ENCODE data around the gene TALDO1. TPM values are rescaled to one million over a fixed set of nuclear protein-coding genes. Genes with fewer than 3 reads are reported as not detected.

TALDO1 gene
- total and polyA plus RNA-seq, 4 donors: 72.5 to 181 (median 128) TPM

DNA sequence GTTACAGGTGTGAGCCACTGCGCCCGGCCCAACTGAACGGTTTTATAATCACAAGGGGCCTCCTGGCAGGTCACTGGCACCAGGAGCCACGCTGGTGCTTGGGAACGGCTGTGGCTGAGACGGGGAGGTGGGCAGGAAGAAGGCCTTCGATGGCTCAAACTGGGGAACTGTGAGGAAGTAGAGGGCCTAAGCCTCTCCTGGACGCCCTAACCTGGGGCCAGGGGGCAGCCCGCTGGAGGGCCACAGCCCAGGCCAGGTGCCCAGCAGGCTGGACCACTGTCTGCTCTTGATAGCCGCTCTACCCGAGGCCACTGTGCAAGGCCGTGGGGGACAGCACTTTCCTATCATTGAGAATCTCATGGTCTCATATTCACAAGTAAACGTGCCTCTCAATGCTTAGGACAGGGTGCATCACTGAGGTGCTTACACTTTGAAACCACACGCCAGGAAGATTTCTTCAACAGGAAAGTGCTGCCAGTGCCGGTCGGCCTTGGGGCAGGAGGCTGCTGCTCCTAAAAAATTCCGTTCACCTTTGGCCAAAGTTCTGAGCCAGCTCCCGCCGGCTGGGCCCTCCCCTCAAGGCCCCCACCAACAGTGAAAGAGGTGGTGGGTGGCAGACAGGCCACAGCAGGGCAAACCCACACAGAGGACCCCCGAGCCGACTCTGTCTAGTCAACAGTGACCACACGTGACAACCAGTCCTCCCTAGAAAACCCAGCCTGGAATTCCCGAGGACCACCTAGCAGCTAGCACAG, 22.8 kb downstream of the TALDO1 start:
- no peaks in the 10 kb centered on the region for H3K9me3 ChIP-seq (ENCODE audit: control insufficient read depth in 4 of 4, low read length in 3 of 4)
- WGBS: 91% methylated on average over 23 of the region's 23 CpGs
- DNase-seq (ENCODE audit: low spot score): no peak
- H3K4me1 ChIP-seq (ENCODE audit: control insufficient read depth in 4 of 4, insufficient read depth in 4 of 4, low read length in 3 of 4): no peaks in the 10 kb centered on the region
- H3K27ac ChIP-seq (ENCODE audit: low read depth in 1 of 2, low read length in 2 of 2): no peak overlapping the region
- no peak overlapping the region for H3K4me3 ChIP-seq (ENCODE audit: low read depth in 1 of 3, low read length in 3 of 3)
- H3K27me3 ChIP-seq (ENCODE audit: control insufficient read depth in 4 of 4, insufficient read depth in 4 of 4, low read length in 3 of 4): no peaks in the 10 kb centered on the region
- TF ChIP-seq YY1 (IDR thresholded peaks at IDR 0.05) (no peak), FOXA1 (IDR thresholded peaks at IDR 0.05) (no peak), EGR1 (IDR thresholded peaks at IDR 0.05; ENCODE audit: low read depth in 2 of 2) (no peak), JUND (IDR thresholded peaks at IDR 0.05) (no peak), GABPA (IDR thresholded peaks at IDR 0.05 in 1 of 2, conservative IDR thresholded peaks at IDR 0.05 in 1 of 2) (no peak), SP1 (IDR thresholded peaks at IDR 0.05) (no peak), HNF4G (IDR thresholded peaks at IDR 0.05) (no peak), TAF1 (conservative IDR thresholded peaks at IDR 0.05) (no peak), HNF4A (conservative IDR thresholded peaks at IDR 0.05) (no peak), RAD21 (IDR thresholded peaks at IDR 0.05) (no peak), RXRA (IDR thresholded peaks at IDR 0.05) (no peak), NR2F2 (IDR thresholded peaks at IDR 0.05) (no peak), FOXA2 (IDR thresholded peaks at IDR 0.05) (no peak)
- TF ChIP-seq, protein P1, sequence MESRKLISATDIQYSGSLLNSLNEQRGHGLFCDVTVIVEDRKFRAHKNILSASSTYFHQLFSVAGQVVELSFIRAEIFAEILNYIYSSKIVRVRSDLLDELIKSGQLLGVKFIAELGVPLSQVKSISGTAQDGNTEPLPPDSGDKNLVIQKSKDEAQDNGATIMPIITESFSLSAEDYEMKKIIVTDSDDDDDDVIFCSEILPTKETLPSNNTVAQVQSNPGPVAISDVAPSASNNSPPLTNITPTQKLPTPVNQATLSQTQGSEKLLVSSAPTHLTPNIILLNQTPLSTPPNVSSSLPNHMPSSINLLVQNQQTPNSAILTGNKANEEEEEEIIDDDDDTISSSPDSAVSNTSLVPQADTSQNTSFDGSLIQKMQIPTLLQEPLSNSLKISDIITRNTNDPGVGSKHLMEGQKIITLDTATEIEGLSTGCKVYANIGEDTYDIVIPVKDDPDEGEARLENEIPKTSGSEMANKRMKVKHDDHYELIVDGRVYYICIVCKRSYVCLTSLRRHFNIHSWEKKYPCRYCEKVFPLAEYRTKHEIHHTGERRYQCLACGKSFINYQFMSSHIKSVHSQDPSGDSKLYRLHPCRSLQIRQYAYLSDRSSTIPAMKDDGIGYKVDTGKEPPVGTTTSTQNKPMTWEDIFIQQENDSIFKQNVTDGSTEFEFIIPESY (IDR thresholded peaks at IDR 0.05): no peak
- TF ChIP-seq, protein P2, sequence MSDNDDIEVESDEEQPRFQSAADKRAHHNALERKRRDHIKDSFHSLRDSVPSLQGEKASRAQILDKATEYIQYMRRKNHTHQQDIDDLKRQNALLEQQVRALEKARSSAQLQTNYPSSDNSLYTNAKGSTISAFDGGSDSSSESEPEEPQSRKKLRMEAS (IDR thresholded peaks at IDR 0.05): no peak
- TF ChIP-seq, protein P3, sequence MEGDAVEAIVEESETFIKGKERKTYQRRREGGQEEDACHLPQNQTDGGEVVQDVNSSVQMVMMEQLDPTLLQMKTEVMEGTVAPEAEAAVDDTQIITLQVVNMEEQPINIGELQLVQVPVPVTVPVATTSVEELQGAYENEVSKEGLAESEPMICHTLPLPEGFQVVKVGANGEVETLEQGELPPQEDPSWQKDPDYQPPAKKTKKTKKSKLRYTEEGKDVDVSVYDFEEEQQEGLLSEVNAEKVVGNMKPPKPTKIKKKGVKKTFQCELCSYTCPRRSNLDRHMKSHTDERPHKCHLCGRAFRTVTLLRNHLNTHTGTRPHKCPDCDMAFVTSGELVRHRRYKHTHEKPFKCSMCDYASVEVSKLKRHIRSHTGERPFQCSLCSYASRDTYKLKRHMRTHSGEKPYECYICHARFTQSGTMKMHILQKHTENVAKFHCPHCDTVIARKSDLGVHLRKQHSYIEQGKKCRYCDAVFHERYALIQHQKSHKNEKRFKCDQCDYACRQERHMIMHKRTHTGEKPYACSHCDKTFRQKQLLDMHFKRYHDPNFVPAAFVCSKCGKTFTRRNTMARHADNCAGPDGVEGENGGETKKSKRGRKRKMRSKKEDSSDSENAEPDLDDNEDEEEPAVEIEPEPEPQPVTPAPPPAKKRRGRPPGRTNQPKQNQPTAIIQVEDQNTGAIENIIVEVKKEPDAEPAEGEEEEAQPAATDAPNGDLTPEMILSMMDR (IDR thresholded peaks at IDR 0.05; ENCODE audit: low read depth, low read length, missing input control): no peak
- TF ChIP-seq, protein P4, sequence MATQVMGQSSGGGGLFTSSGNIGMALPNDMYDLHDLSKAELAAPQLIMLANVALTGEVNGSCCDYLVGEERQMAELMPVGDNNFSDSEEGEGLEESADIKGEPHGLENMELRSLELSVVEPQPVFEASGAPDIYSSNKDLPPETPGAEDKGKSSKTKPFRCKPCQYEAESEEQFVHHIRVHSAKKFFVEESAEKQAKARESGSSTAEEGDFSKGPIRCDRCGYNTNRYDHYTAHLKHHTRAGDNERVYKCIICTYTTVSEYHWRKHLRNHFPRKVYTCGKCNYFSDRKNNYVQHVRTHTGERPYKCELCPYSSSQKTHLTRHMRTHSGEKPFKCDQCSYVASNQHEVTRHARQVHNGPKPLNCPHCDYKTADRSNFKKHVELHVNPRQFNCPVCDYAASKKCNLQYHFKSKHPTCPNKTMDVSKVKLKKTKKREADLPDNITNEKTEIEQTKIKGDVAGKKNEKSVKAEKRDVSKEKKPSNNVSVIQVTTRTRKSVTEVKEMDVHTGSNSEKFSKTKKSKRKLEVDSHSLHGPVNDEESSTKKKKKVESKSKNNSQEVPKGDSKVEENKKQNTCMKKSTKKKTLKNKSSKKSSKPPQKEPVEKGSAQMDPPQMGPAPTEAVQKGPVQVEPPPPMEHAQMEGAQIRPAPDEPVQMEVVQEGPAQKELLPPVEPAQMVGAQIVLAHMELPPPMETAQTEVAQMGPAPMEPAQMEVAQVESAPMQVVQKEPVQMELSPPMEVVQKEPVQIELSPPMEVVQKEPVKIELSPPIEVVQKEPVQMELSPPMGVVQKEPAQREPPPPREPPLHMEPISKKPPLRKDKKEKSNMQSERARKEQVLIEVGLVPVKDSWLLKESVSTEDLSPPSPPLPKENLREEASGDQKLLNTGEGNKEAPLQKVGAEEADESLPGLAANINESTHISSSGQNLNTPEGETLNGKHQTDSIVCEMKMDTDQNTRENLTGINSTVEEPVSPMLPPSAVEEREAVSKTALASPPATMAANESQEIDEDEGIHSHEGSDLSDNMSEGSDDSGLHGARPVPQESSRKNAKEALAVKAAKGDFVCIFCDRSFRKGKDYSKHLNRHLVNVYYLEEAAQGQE (IDR thresholded peaks at IDR 0.05): no peak
- TF ChIP-seq, protein P5, sequence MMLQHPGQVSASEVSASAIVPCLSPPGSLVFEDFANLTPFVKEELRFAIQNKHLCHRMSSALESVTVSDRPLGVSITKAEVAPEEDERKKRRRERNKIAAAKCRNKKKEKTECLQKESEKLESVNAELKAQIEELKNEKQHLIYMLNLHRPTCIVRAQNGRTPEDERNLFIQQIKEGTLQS (IDR thresholded peaks at IDR 0.05): no peak
- H3K9ac ChIP-seq (ENCODE audit: low read depth in 1 of 2, low read length in 2 of 2): no peak overlapping the region
- H3K36me3 ChIP-seq (ENCODE audit: control insufficient read depth in 4 of 4, insufficient read depth in 3 of 4, low read depth in 1 of 4, low read length in 3 of 4): peaks cover 9 to 39% (median 16%) of the 10 kb centered on the region in 4 donors
